Measurements from ENCODE around the gene SEC23A.
"Not testable (repeated sequence)": the region's sequence is repeated elsewhere in the genome, so short reads cannot be mapped to it uniquely, and the experiment has no call there.

The SEC23A gene

DNA sequence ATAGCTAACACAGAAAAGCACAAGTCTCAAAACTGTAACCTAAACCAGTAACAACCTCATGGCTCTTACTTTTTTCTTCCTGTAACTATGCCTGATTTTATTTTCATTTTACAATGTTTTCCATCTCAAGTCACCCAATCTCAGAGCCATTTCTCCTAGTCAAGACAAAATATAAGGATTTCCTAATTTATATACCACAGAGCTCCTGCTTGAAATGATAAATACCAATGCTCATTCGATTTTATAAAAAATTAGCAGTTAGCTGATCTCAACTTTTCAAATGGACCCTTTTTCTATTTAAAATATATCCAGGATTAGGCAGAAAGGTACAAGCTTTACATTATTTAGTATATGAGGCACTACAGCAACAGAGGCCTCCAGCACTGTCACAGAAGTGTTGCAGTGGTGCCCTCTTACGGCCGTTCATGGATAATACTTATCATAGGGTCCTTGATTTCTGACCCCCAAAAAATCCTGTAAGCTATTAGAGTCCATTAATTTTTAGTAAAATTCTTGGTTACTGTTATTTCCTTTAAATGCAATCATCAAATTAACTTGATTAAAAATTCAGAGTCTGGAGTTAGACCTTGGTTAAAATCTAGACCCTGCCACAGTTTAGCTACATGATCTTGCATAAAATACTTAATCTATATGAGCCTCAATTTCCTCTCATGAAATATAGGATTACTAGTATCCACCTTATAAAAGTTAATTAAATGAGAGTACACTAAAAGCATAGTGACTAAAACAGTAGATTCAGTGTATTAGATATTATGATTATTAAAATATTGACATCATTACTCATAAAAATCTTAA, 68.3 kb downstream of the SEC23A start:
- DNase-seq (ENCODE audit: low read depth in 2 of 2, low spot score in 1 of 2) = no peak

DNA sequence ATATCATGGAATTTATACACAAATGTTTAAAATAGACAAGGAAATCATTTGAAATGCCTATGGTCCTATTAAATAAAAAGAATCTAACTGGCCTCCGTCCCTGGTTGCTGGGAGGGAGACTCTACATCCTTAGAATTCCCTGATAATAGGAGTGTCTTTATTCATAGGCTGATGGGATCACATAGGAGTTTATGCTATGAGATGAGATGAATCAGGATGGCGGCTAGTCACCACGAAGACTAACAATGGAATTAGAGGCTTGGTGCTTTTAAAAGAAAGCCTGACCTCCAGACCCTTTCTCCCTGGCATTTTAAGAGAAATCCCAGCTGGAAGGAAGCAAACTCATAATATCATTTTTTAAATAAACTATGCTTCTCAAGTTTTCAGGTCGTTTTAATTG, 69.7 kb downstream of the SEC23A start:
- no peak for DNase-seq (ENCODE audit: low read depth in 2 of 2, low spot score in 1 of 2)

- DNase-seq (ENCODE audit: low read depth in 2 of 2, low spot score in 1 of 2) = no peak
These were observed 72.8 kb downstream of the SEC23A start for GRCh38 chr14:39030209-39030608.

- no peak for DNase-seq (ENCODE audit: low read depth in 2 of 2, low spot score in 1 of 2)
These were observed 73.2 kb downstream of the SEC23A start for GRCh38 chr14:39029789-39030188.

DNA sequence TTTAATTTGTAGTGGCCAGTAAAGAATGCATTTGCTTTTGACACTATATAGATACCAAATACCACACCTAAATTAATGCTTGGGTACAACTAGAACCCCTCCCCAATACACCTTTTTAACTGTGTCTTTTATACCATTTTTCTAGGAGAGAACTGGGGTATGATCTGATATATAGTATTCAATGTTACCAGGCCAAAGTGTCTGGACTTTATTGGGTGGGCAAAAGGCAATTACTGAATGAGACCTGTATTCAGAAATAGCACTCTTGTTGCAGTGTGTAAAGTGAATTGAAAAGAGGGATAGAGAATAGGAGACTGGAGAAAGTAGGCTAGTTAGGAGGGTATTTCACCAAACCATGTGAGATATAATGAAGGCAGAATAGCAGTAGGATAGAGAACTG, 74.4 kb downstream of the SEC23A start:
- DNase-seq (ENCODE audit: low read depth in 2 of 2, low spot score in 1 of 2) = no peak

DNA sequence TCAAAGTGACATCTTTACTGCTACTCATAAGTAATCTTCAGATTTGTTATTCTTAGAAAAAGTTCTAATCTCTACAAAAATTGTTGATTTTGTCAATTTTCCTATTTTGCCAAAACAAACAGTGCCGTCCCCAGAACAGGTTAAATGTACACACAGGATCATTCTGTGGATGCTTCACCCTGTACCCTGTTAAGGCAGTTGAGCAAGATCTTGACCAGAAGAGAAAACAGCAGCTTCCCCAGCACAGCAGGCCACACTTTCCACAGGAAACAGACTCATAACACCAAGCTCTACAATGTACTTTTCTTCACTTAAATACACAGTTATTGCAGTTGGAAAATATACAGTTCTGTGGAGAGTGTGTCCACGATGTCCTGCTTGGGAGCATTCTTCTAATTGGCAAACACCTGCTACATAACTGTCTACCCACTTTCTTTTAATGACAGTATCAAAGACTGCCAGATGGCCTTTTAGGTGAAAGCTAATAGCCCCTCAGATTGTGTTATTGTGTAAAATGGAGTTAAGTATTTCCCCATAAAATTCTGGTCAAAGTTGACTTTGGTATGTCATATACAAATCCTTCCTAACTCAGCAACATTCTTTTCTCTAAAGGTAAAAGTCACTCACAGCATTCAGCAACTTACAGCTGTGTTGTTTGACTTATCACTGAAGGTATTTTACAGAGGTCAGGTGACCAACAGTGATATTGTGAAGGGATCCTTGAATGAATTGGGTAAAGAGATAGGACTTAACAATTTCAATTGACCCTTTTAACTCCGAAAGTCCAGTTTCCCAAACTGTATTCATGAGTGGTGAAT, 77.0 kb downstream of the SEC23A start:
- no peak for DNase-seq (ENCODE audit: low read depth in 2 of 2, low spot score in 1 of 2)

DNA sequence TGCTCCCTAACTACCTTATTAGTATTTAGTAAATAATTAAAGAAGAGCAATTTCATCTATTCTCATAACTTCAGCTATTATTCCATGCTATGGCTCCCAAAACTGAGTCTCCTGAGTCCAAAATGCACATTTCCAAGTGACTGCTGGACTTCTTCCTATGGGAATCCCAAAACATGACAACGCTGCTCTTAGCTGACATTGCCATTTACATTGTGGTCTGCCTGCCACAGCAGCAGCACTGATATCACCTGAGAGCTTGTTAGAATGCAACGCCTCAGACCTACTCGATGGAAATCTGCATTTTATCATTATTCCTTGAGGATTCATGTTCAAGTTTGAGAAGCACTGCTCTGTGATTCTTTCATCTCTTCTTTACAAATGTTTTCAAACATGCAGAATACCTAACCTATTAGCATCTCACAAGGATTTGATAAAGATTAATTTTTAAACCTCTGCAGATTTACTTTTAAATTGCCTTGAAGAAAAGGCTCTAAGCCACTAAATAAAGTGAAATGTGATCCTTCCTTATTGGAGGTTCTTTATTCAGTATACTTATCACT, 77.7 kb downstream of the SEC23A start:
- no peak for DNase-seq (ENCODE audit: low read depth in 2 of 2, low spot score in 1 of 2)

- no peak for DNase-seq (ENCODE audit: low read depth in 2 of 2, low spot score in 1 of 2)
These were observed 78.8 kb downstream of the SEC23A start for GRCh38 chr14:39023939-39024871.

DNA sequence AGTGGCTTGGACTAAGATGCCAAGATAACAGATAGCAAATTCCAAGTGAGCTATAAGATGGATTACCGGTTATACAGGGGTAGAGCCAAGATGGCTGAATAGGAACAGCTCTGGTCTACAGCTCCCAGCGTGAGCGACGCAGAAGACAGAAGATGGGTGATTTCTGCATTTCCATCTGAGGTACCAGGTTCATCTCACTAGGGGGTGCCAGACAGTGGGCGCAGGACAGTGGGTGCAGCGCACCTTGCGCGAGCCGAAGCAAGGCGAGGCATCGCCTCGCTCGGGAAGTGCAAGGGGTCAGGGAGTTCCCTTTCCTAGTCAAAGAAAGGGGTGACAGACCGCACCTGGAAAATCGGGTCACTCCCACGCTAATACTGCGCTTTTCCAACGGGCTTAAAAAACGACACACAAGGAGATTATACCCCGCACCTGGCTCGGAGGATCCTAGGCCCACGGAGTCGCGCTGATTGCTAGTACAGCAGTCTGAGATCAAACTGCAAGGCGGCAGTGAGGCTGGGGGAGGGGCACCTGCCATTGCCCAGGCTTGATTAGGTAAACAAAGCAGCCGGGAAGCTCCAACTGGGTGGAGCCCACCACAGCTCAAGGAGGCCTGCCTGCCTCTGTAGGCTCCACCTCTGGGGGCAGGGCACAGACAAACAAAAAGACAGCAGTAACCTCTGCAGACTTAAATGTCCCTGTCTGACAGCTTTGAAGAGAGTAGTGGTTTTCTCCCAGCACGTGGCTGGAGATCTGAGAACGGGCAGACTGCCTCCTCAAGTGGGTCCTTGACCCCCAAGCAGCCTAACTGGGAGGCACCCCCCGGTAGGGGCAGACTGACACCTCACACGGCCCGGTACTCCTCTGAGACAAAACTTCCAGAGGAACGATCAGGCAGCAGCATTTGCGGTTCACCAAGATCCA, 85.7 kb downstream of the SEC23A start:
- DNase-seq (ENCODE audit: low read depth in 2 of 2, low spot score in 1 of 2) = not testable (repeated sequence)

- DNase-seq (ENCODE audit: low read depth in 2 of 2, low spot score in 1 of 2) = no peak
These were observed 86.3 kb downstream of the SEC23A start for GRCh38 chr14:39016733-39017095.

DNA sequence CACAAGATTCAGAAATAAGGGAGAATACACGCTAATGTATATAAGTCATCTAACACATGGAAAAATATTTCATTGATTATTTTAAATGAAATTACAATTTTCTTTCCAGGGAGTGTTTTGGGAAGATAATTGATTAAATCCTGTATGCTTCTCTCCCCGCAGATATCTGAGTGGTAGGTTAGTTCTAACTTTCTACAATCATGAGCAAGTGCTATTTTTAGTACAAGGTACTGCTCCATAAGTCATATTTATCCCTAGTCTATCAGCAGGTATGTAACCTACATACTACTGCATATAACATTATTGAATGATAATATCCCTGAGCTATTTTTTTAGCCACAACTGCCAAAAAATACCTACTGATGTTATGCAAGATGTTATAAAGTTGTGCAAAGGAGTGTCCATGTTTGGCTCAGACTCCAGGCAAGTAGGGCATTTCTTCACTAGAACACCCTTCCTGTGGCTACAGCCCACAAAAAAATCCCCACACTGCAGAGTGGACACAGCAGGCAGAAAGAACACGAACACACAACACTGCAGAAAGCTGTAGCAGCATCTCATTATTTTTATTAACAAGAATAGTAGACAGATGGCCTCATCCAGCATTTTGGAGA, 87.0 kb downstream of the SEC23A start:
- no peak for DNase-seq (ENCODE audit: low read depth in 2 of 2, low spot score in 1 of 2)

- no peak for DNase-seq (ENCODE audit: low read depth in 2 of 2, low spot score in 1 of 2)
These were observed 87.6 kb downstream of the SEC23A start for GRCh38 chr14:39015360-39015961.

GRCh38 chr14:39014460-39014859, 88.6 kb downstream of the SEC23A start:
- DNase-seq (ENCODE audit: low read depth in 2 of 2, low spot score in 1 of 2) = no peak

GRCh38 chr14:39008965-39009364, 94.1 kb downstream of the SEC23A start:
- DNase-seq (ENCODE audit: low read depth in 2 of 2, low spot score in 1 of 2) = not testable (repeated sequence)

DNA sequence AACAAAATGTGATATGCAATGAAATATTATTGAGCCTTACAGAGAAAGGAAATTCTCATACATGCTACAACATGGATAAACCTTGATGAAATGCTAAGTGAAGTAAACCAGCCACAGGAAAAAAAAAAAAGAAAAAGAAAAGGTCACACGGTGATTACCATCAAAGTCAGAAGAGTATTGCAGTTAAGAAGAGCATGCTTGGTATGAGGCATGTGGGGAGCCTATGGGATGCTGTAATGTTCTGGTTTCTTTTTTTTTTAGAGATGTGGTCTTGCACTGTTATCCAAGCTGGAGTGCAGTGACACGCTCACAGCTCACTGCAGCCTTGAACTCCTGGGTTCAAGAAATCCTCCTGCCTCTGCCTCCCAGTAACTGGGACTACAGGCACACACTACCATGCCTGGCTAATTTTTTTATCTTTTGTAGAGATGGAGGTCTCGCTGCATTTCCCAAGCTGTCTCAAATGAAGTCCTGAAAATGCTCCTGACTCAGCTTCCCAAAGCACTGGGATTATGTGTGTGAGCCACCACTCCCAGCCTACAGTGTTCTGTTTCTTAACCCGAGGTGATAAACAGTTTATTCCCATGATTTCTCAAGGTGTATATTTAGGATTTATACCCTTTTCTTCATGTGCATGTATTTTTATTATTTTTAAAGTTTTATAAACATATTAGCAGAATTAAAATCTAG, 96.2 kb downstream of the SEC23A start:
- DNase-seq (ENCODE audit: low read depth in 2 of 2, low spot score in 1 of 2) = no peak

DNA sequence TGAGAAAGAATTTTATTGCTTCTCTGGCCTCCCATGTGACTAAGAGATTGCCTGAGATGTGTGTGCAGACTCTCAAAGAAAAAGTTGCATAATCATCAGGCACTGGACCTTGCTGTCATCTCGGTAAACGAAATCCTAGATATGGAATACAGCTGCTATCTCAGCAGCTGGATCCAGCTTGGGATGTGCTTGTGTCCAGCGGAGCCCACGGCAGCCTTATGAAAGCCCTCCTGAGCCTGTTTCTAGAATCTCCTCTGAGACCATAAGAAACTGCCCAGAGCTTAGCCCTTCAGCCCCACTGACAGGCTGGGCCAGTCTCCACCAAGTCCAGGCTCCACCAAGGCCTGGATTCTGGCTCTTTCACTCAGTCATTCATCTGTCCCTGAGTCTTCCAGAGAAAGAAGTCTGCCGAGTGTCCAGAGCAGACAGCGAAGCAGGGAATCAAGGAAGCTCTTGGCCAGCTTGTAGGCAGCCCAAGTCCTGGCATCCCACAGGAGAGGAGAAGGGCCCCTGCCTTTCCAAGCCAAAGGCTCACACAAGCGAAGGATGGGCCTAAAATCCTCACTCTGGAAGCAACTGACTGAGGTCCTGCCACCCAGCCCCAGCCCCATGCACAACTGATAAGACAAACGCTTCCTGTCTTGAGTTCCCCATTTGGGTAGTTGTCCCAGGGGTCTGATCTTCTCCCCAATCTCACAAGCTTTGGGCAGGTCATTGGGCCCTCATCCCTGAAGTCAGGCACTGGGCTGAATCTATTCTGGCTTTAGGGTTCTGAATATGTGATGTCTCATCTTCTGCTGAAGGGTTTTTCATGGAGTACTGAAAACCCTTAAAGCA, 97.8 kb downstream of the SEC23A start:
- no peak for DNase-seq (ENCODE audit: low read depth in 2 of 2, low spot score in 1 of 2)

- no peak for DNase-seq (ENCODE audit: low read depth in 2 of 2, low spot score in 1 of 2)
These were observed 103.1 kb downstream of the SEC23A start for GRCh38 chr14:38999949-39000348.

- DNase-seq (ENCODE audit: low read depth in 2 of 2, low spot score in 1 of 2) = no peak
These were observed 108.3 kb downstream of the SEC23A start for GRCh38 chr14:38994731-38995130.

All from stimulated activated CD8-positive, alpha-beta memory T cell treated with anti-CD3 and anti-CD28 coated beads, Interleukin-4, amount 100 ng/mL, for 4 hours (primary cell).